Lower lobe of right lung (tissue), 2 donors: ENCODE results near the gene ABHD8. TPM values are rescaled to one million over a fixed set of nuclear protein-coding genes. Genes with fewer than 3 reads are reported as not detected.

ENCODE experiments used
- ATAC-seq, 2 donors: fragments of 200-7000 bp; cut with Tn5 transposase; one replicate each; pipeline ENCODE4 v1.9.1; 2020 to 2022; ENCODE audit warnings: mild to moderate bottlenecking in 2 of 2, moderate library complexity in 2 of 2
- DNase-seq: peaks from one replicate; pipeline ENCODE4 v3.0.0-alpha.2; 2020
- H3K27ac ChIP-seq: fragments of 200-600 bp; one replicate; pipeline ENCODE4 v1.8.0; 2022
- H3K27me3 ChIP-seq: fragments of 200-600 bp; one replicate; pipeline ENCODE4 v1.8.0; 2022; ENCODE audit warnings: low read depth
- H3K36me3 ChIP-seq: fragments of 200-600 bp; one replicate; pipeline ENCODE4 v1.8.0; 2022; ENCODE audit warnings: mild to moderate bottlenecking
- H3K4me1 ChIP-seq: fragments of 200-600 bp; one replicate; pipeline ENCODE4 v1.8.0; 2022
- H3K4me3 ChIP-seq: fragments of 200-600 bp; one replicate; pipeline ENCODE4 v1.8.0; 2022; ENCODE audit warnings: mild to moderate bottlenecking
- H3K9me3 ChIP-seq: fragments of 200-600 bp; one replicate; pipeline ENCODE4 v1.8.0; 2022
- CTCF ChIP-seq: fragments of 200-600 bp; IDR thresholded peaks from one replicate; pipeline ENCODE4 v1.8.0; 2022; ENCODE audit warnings: antibody characterized with exemption, mild to moderate bottlenecking
- intact Hi-C: fragments of 100-400 bp; cut with DNase I; formaldehyde crosslinking; loops from one replicate; pipeline ENCODE4 v1.11.0; 2022
- total RNA-seq: library from RNA; stranded (reverse); fragmentation: NEBNext Ultra II Directional; extraction: Animal tissue kit (Norgen Biotek cat#: 25700); gene quantifications from one replicate; pipeline ENCODE4 v1.2.1, GENCODE V29; 2021
- donor health status: DM: no; HTN: yes; CAD: no; lungs with severe emphysema.

The ABHD8 gene
- total RNA-seq, 1 donor from 2014 or later: 19.5 TPM

- peaks cover 3% of the 10 kb centered on the region for H3K36me3 ChIP-seq
- no peaks in the 10 kb centered on the region for H3K27me3 ChIP-seq
- peaks cover 34% of the 10 kb centered on the region for H3K4me1 ChIP-seq
- DNase-seq: peak; percentile 66
- no peaks in the 10 kb centered on the region for H3K9me3 ChIP-seq
- peak; percentile 6 to 18 for ATAC-seq
- H3K27ac ChIP-seq: peak overlapping the region; percentile 78
- H3K4me3 ChIP-seq: peak overlapping the region; percentile 53
- intact Hi-C loops: no loop called here
- no peak for TF ChIP-seq CTCF
These were observed 56.4 kb downstream of the ABHD8 start for GRCh38 chr19:17246681-17247425.

- peak within 1 kb of the TSS; percentile 89 for H3K4me3 ChIP-seq
- H3K4me1 ChIP-seq: peaks cover 45% of the 10 kb centered on the region
- intact Hi-C loops: no loop called here
These were observed 57.7 kb downstream of the ABHD8 start, which contains the start of gene NR2F6 for GRCh38 chr19:17245535-17245984. NR2F6 (minus strand) TSS chr19:17245919; CDS start chr19:17245220, 699 bp downstream.

GRCh38 chr19:17244618-17245534, 58.3 kb downstream of the ABHD8 start:
- Histone ChIP-seq H3K9me3 (no peaks in the 10 kb centered on the region), H3K36me3 (peaks cover 2% of the 10 kb centered on the region), H3K27me3 (no peaks in the 10 kb centered on the region), H3K27ac (peak overlapping the region; percentile 79), H3K4me1 (peaks cover 52% of the 10 kb centered on the region), H3K4me3 (peak overlapping the region; percentile 89)
- TF ChIP-seq CTCF: no peak
- ATAC-seq (peak; percentile 6 to 12), DNase-seq (peak; percentile 74)
- intact Hi-C loops: no loop called here

More at GRCh38 chr19:17245535-17245984, 57.7 kb downstream of the ABHD8 start, which contains the start of gene NR2F6:
- DNase-seq (no peak), ATAC-seq (no peak)
- H3K36me3 ChIP-seq: no peaks in the 10 kb centered on the region
- peak within 1 kb of the TSS; percentile 79 for H3K27ac ChIP-seq
- no peaks in the 10 kb centered on the region for H3K9me3 ChIP-seq
- H3K27me3 ChIP-seq: no peaks in the 10 kb centered on the region
- TF ChIP-seq CTCF: no peak

- peak; percentile 23 to 54 for ATAC-seq
- no peaks in the 10 kb centered on the region for H3K27me3 ChIP-seq
- peak; percentile 73 for DNase-seq
- H3K36me3 ChIP-seq: peaks cover 6% of the 10 kb centered on the region
- H3K9me3 ChIP-seq: no peaks in the 10 kb centered on the region
- H3K27ac ChIP-seq: peak overlapping the region; percentile 79
- peaks cover 54% of the 10 kb centered on the region for H3K4me1 ChIP-seq
- H3K4me3 ChIP-seq: peak overlapping the region; percentile 89
- intact Hi-C loops: no loop called here
- no peak for TF ChIP-seq CTCF
These were observed 59.2 kb downstream of the ABHD8 start for GRCh38 chr19:17243830-17244617.
